ENCODE data around the gene CELF2.

Gene CELF2

GRCh38 chr10:11003679-11004078, 14.0 kb upstream of the CELF2 start:
- Histone ChIP-seq H3K79me2 (ENCODE audit: control insufficient read depth, insufficient read depth, low read length, poor library complexity) (no peaks in the 10 kb centered on the region), H3K14ac (ENCODE audit: low read length) (no peak overlapping the region), H2BK5ac (ENCODE audit: low read depth, low read length, poor library complexity) (no peak overlapping the region), H3K79me1 (ENCODE audit: low read length) (no peaks in the 10 kb centered on the region), H3K9ac (ENCODE audit: low read length) (no peak overlapping the region), H2AFZ (ENCODE audit: insufficient read depth, low read length, poor library complexity) (no peak overlapping the region), H2AK5ac (ENCODE audit: low read length) (no peak overlapping the region), H2BK120ac (ENCODE audit: insufficient read depth, low read length, poor library complexity) (no peak overlapping the region), H4K8ac (ENCODE audit: low read depth, low read length) (no peak overlapping the region), H3K4me2 (ENCODE audit: low read length) (no peak overlapping the region), H3K9me3 (ENCODE audit: insufficient read depth, low read depth, low read length) (no peaks in the 10 kb centered on the region), H3K27me3 (ENCODE audit: insufficient read depth, low read length) (no peaks in the 10 kb centered on the region), H4K91ac (ENCODE audit: low read depth, low read length) (no peak overlapping the region), H2BK12ac (ENCODE audit: low read length) (no peak overlapping the region), H3K27ac (ENCODE audit: low read depth, low read length) (no peak overlapping the region), H4K12ac (ENCODE audit: low read depth, low read length) (no peak overlapping the region), H3K4me1 (ENCODE audit: control insufficient read depth in 1 of 2, insufficient read depth in 2 of 2, low read length in 2 of 2) (no peaks in the 10 kb centered on the region), H3K4ac (ENCODE audit: low read depth, low read length) (no peak overlapping the region), H3K36me3 (ENCODE audit: control insufficient read depth in 1 of 2, insufficient read depth in 2 of 2, low read length in 2 of 2) (no peaks in the 10 kb centered on the region), H3K23ac (ENCODE audit: low read length) (no peak overlapping the region), H3K18ac (ENCODE audit: low read length) (no peak overlapping the region), H3K4me3 (ENCODE audit: low read depth, low read length) (no peak overlapping the region)
- DNase-seq, result no peak
- WGBS (ENCODE audit: extremely low coverage, insufficient coverage, insufficient read length), result no CpG with 5 or more reads among the region's 4 CpGs

DNA sequence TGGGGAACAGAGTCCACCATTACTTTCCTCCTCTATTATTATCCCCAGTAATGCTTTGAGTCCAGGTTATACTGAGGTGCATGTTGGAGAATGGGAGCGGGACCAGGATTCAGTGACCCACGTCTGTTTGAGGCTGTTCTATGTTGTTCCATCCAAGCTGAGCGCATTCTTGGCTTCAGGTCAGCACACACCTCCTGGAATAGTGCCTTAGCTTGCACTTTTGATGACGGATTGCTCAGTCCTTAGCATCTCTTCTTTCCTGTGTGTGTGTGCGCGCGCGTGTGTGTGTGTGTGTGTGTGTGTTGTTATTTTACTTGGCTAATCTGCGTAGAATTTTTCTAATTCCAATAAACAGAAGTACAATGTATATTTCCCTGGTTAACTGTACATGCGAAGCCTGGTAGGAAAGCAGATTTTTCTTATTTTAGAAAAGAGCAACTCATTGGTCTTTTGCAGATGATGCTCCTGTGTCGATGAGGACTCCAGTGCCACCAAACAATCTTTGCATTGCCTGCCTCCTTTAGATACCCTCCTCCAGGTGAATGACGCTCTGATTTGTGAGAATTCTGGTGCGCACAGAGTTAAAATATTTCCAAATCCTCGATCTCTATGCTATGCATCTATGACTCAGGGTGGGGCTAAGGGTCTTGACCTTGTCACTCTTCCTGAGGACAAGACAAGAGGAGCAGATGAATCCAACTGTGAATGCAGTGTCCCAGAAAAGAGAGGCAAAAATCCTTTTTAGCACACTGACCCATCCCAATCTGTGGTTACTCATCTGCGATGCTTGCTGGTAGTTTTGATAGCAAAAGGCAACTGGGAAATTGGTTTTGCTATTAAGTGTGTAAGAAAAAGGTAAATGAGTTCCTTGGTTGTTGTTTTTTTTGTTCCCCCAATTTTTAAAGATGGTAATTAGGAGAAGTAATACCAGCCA, 13.3 kb upstream of the CELF2 start:
- Histone ChIP-seq H2AFZ (ENCODE audit: insufficient read depth, low read length, poor library complexity) (no peak overlapping the region), H3K79me2 (ENCODE audit: control insufficient read depth, insufficient read depth, low read length, poor library complexity) (no peaks in the 10 kb centered on the region), H3K4me2 (ENCODE audit: low read length) (no peak overlapping the region), H2AK5ac (ENCODE audit: low read length) (no peak overlapping the region), H3K4me3 (ENCODE audit: low read depth, low read length) (no peak overlapping the region), H3K9me3 (ENCODE audit: insufficient read depth, low read depth, low read length) (no peaks in the 10 kb centered on the region), H3K27ac (ENCODE audit: low read depth, low read length) (no peak overlapping the region), H2BK120ac (ENCODE audit: insufficient read depth, low read length, poor library complexity) (no peak overlapping the region), H4K8ac (ENCODE audit: low read depth, low read length) (no peak overlapping the region), H3K36me3 (ENCODE audit: control insufficient read depth in 1 of 2, insufficient read depth in 2 of 2, low read length in 2 of 2) (no peaks in the 10 kb centered on the region), H3K9ac (ENCODE audit: low read length) (no peak overlapping the region), H4K12ac (ENCODE audit: low read depth, low read length) (no peak overlapping the region), H4K91ac (ENCODE audit: low read depth, low read length) (no peak overlapping the region), H3K4me1 (ENCODE audit: control insufficient read depth in 1 of 2, insufficient read depth in 2 of 2, low read length in 2 of 2) (no peaks in the 10 kb centered on the region), H3K14ac (ENCODE audit: low read length) (no peak overlapping the region), H3K4ac (ENCODE audit: low read depth, low read length) (no peak overlapping the region), H3K79me1 (ENCODE audit: low read length) (no peaks in the 10 kb centered on the region), H3K18ac (ENCODE audit: low read length) (no peak overlapping the region), H2BK5ac (ENCODE audit: low read depth, low read length, poor library complexity) (no peak overlapping the region), H3K27me3 (ENCODE audit: insufficient read depth, low read length) (no peaks in the 10 kb centered on the region), H2BK12ac (ENCODE audit: low read length) (no peak overlapping the region), H3K23ac (ENCODE audit: low read length) (no peak overlapping the region)
- DNase-seq, result no peak
- no CpG with 5 or more reads among the region's 15 CpGs for WGBS (ENCODE audit: extremely low coverage, insufficient coverage, insufficient read length)

GRCh38 chr10:11005725-11006427, 11.8 kb upstream of the CELF2 start:
- H2BK12ac ChIP-seq (ENCODE audit: low read length), result no peak overlapping the region
- H3K27me3 ChIP-seq (ENCODE audit: insufficient read depth, low read length), result no peaks in the 10 kb centered on the region
- H3K27ac ChIP-seq (ENCODE audit: low read depth, low read length), result no peak overlapping the region
- WGBS (ENCODE audit: extremely low coverage, insufficient coverage, insufficient read length), result no CpG with 5 or more reads among the region's 9 CpGs
- H3K9ac ChIP-seq (ENCODE audit: low read length), result no peak overlapping the region
- H3K36me3 ChIP-seq (ENCODE audit: control insufficient read depth in 1 of 2, insufficient read depth in 2 of 2, low read length in 2 of 2), result no peaks in the 10 kb centered on the region
- no peak overlapping the region for H4K12ac ChIP-seq (ENCODE audit: low read depth, low read length)
- H4K91ac ChIP-seq (ENCODE audit: low read depth, low read length), result no peak overlapping the region
- H4K8ac ChIP-seq (ENCODE audit: low read depth, low read length), result no peak overlapping the region
- H3K18ac ChIP-seq (ENCODE audit: low read length), result no peak overlapping the region
- no peak overlapping the region for H2AK5ac ChIP-seq (ENCODE audit: low read length)
- no peaks in the 10 kb centered on the region for H3K9me3 ChIP-seq (ENCODE audit: insufficient read depth, low read depth, low read length)
- no peaks in the 10 kb centered on the region for H3K4me1 ChIP-seq (ENCODE audit: control insufficient read depth in 1 of 2, insufficient read depth in 2 of 2, low read length in 2 of 2)
- no peak overlapping the region for H2AFZ ChIP-seq (ENCODE audit: insufficient read depth, low read length, poor library complexity)
- no peak overlapping the region for H2BK120ac ChIP-seq (ENCODE audit: insufficient read depth, low read length, poor library complexity)
- H3K4me3 ChIP-seq (ENCODE audit: low read depth, low read length), result no peak overlapping the region
- no peaks in the 10 kb centered on the region for H3K79me2 ChIP-seq (ENCODE audit: control insufficient read depth, insufficient read depth, low read length, poor library complexity)
- H3K4me2 ChIP-seq (ENCODE audit: low read length), result no peak overlapping the region
- no peak overlapping the region for H2BK5ac ChIP-seq (ENCODE audit: low read depth, low read length, poor library complexity)
- H3K14ac ChIP-seq (ENCODE audit: low read length), result no peak overlapping the region
- no peaks in the 10 kb centered on the region for H3K79me1 ChIP-seq (ENCODE audit: low read length)
- no peak for DNase-seq
- H3K4ac ChIP-seq (ENCODE audit: low read depth, low read length), result no peak overlapping the region
- no peak overlapping the region for H3K23ac ChIP-seq (ENCODE audit: low read length)

DNA sequence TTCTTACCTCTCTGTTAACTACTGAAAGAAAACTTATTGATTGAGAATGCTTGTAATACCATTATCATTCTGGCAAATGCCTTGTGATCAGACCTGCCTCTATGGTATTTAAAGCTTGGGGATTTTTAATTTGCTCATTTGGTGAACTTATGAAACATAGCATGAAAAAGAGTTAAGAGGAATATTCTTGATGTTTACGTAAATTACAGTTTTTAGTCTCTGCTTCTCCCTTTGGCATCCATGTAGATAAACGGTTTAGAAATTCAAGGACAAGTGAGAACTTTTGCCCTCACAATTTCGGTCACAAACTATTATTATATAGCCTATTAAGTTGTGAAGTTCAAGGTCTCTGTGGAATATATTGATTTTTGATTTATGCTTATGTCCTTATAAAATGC, 11.2 kb upstream of the CELF2 start:
- no peaks in the 10 kb centered on the region for H3K4me1 ChIP-seq (ENCODE audit: control insufficient read depth in 1 of 2, insufficient read depth in 2 of 2, low read length in 2 of 2)
- no peak overlapping the region for H2BK120ac ChIP-seq (ENCODE audit: insufficient read depth, low read length, poor library complexity)
- H4K91ac ChIP-seq (ENCODE audit: low read depth, low read length), result no peak overlapping the region
- no peak overlapping the region for H3K23ac ChIP-seq (ENCODE audit: low read length)
- H3K18ac ChIP-seq (ENCODE audit: low read length), result no peak overlapping the region
- no peak overlapping the region for H3K27ac ChIP-seq (ENCODE audit: low read depth, low read length)
- no peak overlapping the region for H3K9ac ChIP-seq (ENCODE audit: low read length)
- no peak overlapping the region for H3K14ac ChIP-seq (ENCODE audit: low read length)
- H3K4ac ChIP-seq (ENCODE audit: low read depth, low read length), result no peak overlapping the region
- H2AK5ac ChIP-seq (ENCODE audit: low read length), result no peak overlapping the region
- H2BK5ac ChIP-seq (ENCODE audit: low read depth, low read length, poor library complexity), result no peak overlapping the region
- H4K8ac ChIP-seq (ENCODE audit: low read depth, low read length), result no peak overlapping the region
- no peaks in the 10 kb centered on the region for H3K79me2 ChIP-seq (ENCODE audit: control insufficient read depth, insufficient read depth, low read length, poor library complexity)
- DNase-seq, result no peak
- no peak overlapping the region for H3K4me3 ChIP-seq (ENCODE audit: low read depth, low read length)
- no peak overlapping the region for H2AFZ ChIP-seq (ENCODE audit: insufficient read depth, low read length, poor library complexity)
- H3K36me3 ChIP-seq (ENCODE audit: control insufficient read depth in 1 of 2, insufficient read depth in 2 of 2, low read length in 2 of 2), result no peaks in the 10 kb centered on the region
- no CpG with 5 or more reads among the region's 3 CpGs for WGBS (ENCODE audit: extremely low coverage, insufficient coverage, insufficient read length)
- H4K12ac ChIP-seq (ENCODE audit: low read depth, low read length), result no peak overlapping the region
- no peaks in the 10 kb centered on the region for H3K9me3 ChIP-seq (ENCODE audit: insufficient read depth, low read depth, low read length)
- H3K79me1 ChIP-seq (ENCODE audit: low read length), result no peaks in the 10 kb centered on the region
- H2BK12ac ChIP-seq (ENCODE audit: low read length), result no peak overlapping the region
- no peak overlapping the region for H3K4me2 ChIP-seq (ENCODE audit: low read length)
- no peaks in the 10 kb centered on the region for H3K27me3 ChIP-seq (ENCODE audit: insufficient read depth, low read length)

Measured in trophoblast cell (in vitro differentiated cells and primary cell).